ENCODE measurements around the gene MKLN1.

Gene MKLN1

DNA sequence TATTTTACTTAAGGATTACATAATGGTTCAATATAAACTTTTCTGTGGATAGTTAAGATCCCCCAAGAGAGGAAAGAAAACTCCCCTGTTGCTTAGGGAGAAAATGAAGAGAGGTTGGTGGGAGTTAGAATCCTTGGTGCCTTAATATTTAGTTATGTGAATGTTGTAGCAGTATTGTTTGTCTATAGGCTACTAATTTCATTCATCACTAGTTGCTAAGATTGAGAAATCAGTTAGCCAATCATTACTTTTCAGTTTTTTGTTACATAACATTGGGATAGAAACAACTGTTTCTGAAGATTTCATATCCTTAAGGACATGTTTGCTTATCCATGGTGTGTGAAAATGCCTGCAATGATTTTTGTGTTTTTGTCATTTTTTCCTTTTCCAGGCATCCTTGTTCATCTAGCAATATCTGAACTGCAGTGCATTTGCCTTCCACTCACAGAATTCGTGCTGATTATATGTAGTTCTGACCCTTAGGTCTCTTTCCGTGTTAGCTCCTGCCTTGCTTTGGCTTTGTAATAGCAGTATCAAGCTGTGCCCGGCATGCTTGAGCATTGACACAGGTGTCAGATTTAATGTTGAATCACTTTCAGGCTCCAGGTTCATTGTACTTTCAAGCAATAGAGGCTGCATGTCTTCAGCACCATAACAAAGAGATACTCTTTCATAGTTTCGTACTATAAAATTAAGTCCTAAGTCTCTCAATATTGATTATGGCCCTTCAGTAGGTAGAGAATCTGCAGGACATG is 143.8 kb downstream of the MKLN1 start:
- no peak for DNase-seq

DNA sequence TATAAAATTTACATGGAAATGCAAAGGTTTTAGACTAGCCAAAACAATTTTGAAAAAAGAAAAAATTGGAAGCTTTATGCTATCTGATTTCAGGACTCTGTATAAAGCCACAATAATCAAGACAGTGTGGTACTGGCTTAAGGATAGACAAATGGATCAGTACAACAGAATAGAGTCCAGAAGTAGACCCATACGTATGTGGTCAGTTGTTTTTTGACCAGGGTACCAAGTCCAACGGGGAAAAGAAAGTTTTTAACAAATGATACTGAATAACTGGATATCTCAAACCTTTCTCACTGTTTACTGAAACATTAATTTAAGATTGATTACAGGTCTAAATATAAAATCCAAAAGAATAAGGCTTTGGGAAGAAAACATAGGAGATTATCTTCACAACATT is 149.1 kb downstream of the MKLN1 start:
- no peak for DNase-seq

DNA sequence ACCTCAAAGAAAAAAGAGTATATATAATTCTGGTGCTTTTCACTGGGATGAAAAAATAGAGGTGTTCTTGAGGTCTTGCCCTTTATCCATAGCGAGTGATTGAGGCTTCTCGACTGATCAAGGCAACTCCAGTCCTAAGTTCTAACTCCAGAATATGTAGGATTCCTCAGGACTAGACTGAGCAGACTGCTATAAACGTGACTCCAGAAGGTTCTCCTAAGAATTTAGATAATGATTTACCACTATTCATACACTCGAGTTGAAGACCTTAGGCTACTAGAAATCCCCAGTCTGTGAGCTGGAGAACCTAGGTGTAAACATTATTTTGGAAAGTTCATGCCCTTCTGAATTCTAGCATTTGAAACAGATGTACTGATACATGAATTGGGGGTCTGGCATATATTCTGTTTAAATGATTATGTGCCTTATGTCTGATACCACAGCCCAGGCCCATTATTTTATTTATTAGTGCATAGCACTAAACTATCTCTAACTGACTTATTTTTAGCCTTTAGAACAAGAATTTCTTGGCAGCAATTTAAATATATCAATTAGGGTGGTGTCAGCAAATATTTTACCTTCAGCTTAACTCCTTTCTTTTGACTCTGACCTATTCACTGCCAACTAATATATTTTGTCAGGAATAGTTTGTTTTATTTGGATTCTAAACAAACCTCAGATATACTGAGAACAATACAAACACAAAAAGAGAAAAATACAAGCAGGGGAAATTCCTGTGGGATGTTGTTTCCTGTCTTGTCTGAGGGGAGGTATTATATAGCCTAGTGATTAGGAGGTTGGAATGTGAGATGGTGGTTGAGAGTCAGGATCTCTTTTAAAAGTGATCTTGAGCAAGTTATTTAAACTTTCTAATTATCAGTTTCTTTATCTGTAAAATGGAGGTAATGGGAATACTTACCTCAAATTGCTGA is 153.0 kb downstream of the MKLN1 start:
- DNase-seq, result peak; percentile 66

DNA sequence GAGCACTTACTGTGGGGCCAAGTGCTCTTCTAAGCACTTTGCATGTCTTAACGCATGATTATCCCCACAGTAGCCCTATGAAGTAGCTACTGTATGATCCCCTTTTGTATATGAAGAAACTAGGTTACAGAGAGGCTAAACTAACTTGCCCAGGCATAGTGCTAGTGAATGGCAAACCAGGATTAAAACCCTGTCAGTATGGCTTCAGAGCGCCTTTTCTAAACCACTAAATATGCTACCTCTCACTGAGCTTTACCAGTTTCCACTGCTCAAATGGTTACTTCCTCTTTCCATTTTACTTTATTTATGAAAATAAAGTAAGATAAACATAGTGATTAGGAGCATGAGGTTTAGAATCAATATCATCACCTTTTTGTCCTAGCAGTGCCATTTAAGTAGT is 155.1 kb downstream of the MKLN1 start:
- no peak for DNase-seq

DNA sequence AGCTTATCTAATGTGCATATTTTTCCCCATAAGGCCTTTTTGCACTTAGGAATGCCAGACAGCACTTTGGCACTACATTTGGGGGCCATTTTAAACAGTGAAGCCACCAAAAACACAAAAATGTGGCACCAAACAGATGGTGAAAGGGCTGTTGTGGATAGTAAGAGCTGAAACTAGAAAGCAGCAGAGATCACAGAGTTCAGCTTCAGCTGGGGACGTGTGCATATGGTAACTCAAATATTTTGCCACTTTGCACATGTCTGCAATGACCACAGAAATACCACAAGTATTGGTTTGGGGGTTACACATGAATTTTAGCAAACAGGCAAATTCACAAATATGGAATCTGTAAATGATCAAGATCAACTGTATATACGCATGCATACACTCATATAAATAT is 155.9 kb downstream of the MKLN1 start:
- DNase-seq, result no peak

DNA sequence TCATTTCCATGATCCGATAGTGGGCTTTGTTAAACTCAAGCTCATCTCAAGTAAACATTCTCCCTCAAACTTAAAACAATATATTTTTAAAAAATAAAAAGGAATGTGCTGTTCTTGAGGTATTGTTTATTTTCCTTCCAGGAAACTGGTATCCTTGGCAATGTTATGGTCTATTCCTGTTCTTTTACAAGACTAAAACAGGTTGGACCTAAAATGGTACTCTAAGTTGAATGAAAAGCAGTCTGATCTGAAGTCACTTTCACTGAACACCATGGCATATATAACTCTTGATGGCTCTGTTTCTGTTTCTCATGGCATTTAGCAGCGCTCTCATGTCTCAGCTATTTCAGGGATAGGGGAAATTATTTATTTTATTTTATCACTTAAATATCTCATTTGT is 158.7 kb downstream of the MKLN1 start:
- no peak for DNase-seq

DNA sequence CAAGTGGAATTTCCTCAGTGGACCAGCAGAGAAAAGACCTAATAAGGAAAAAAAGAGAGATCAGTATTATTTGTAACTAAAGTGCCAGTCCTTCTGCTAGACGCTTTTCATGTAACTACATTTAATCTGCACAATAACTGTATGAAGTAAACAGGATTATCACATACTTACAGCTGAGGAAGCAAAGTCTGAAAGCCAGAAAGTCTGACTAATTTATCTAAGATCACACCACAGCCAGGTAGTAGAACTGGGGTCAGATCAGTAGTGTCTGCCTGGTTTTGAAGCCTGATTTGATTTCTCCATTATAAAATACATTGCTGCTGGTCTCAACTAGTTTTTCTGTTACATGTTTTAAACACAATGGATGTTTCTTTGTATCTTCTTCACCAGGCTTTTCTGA is 159.5 kb downstream of the MKLN1 start:
- no peak for DNase-seq

DNA sequence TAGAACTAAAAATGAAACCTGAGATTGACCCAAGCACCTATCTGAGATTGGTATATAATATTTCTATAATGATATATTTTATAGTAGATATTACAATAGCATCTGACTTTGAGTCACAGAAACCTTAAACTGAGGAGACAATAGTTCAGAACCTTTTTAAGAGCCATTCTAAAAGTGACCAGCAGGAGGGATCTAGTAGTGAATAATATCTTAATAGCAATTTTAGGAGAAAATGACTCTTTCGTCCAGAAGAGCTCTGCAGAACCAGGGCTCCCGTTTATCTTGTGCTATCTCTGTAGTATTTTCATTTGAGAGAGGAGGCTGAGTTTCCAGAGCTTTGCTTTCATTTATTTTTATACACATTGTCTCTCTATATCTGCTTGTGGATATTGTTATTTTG is 160.7 kb downstream of the MKLN1 start:
- no peak for DNase-seq

DNA sequence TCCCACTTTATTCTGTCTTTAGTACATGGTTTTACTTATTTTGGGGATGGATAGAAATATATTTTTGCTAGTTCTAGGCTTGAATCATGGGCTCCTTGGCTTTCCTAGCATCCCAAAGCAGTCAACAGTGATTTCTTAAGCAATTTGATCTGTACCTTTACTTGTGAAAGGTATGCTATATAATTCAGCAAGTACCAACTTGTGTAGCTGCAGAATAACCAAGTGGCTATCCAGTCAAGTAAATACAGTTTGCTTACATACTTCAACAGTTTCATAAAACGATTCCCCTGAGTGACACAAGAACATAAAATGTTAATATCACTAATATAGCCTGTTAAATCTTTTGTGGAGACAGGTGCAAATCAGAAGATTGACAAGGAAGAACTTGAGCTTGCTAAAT is 161.5 kb downstream of the MKLN1 start:
- DNase-seq, result no peak

DNA sequence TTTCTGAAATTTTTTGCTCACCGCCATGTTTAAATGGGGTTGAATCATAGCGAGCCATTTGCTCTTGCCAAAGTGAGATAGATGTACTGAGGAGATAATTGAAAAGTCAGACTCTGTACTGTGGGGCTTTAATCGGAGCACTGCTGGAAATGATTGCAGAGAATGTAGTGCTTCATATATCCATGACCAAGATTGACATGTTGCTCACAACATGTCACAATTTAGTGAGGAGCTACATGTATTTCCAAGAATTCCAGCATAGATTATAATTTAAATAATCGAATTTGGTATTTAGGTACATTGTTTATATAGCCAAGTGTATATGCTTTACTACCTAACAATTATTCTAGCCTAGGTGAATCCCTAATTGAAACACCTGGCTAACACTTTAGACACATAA is 162.2 kb downstream of the MKLN1 start:
- no peak for DNase-seq

DNA sequence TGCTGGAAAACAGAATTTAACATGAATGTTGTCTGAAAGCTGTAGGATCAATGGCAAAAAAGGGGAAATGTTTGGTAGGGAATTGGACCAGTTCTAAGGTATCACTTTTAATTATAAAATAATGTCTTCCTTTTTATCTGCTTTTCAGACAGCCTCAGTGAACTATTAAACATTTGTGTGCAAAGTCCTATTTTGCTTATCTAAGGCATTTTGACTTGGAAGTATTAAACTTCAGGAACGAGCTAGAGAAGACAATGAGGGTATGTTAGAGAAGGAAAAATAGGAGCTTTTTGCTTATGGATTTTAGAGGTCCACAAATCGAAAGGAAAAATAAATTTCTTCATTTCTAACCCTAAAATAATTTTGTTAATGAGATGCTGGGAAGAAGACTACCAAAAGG is 165.4 kb downstream of the MKLN1 start:
- DNase-seq, result no peak

DNA sequence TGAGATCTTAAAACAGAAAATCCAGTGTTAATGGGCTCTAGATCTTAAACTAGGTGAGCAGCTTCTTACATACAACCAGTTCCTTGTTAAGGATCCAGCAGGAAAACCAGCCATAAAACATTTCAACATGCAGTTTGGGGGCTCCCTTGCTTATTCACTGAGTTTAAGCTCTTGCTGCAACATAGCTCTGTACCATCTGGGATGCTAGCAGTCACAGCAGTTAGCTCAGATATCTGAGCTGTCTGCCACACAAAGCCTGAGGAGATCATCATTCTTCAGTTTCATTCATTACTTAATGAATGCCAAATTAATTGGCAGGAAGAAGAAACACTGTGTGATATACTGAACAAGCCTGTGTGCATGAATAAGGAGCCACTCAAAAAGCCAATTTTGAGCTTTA is 165.9 kb downstream of the MKLN1 start:
- DNase-seq, result peak; percentile 40

DNA sequence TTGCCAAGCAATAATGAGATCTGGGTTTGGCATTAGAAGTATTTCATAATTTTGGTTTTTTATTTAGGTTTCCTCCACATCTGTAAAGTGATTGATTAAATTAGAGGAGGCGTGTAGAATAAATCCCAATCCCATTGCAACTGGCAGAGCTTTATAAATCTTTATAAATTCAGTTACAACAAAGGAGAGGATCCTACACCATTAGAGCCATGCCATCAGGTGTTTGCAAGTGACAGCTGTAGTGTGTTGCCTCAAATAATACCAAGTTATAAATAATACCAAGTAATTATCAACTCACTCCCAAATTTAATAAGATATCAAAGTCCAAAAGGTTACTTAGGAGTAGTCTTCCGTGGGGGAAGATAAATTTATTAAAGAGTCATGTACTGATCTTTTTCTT is 166.5 kb downstream of the MKLN1 start:
- DNase-seq, result no peak

DNA sequence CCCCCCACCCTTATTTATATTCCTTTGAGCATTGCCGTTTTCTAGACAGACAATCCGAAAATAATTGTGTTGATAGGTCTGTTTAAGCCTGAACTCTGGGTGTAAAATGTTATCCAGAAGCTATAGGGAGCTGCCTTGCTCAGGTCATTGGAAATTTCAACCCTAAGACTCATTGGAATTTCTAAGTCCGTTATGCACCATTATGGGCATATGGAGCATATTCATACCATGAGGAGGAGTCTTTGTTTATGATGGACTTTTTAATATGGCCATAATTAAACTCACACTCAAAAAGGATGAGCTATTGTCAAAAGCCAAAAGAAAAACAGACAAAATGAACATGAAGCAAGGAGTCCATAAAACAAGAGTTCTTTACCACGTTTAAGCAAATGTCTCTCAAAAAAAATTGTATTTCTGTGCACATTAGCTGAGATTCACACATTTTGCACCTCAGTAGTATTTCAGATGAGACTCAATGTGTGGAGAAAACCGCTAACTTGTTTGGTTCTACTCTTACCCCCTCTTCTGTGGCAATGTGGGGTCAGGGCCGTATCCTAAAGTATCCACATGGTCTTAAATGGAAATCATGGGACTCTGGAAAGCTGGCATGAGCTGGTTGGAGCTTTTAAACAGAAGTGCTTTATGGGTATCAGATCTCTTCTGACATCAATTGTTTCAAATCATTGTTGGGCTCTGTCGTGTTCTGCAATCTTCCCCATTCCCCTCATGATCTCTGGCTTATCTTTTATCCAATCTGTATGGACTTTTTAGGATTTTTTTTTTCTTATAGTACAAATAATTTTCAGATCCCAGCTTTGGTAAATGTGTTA is 168.2 kb downstream of the MKLN1 start:
- DNase-seq, result no peak

DNA sequence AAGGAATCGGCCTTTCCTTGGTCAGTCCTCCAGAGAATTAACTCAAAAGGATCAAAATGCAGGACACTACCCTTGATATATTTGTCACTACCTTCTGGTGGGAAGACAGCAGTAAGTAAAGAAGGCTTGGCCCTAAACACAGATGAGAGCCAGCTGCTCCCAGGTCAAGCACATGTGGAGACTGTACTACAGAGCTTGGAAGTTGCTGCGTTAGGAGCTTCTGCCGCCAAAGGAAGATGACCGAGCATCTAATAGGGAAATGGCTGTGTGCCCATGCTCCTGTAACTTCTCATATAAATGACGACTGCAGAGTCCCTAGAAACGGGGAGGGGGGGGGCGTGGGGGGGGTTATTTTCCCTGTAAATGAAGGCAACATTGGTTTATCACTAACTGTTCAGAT is 169.8 kb downstream of the MKLN1 start:
- no peak for DNase-seq

DNA sequence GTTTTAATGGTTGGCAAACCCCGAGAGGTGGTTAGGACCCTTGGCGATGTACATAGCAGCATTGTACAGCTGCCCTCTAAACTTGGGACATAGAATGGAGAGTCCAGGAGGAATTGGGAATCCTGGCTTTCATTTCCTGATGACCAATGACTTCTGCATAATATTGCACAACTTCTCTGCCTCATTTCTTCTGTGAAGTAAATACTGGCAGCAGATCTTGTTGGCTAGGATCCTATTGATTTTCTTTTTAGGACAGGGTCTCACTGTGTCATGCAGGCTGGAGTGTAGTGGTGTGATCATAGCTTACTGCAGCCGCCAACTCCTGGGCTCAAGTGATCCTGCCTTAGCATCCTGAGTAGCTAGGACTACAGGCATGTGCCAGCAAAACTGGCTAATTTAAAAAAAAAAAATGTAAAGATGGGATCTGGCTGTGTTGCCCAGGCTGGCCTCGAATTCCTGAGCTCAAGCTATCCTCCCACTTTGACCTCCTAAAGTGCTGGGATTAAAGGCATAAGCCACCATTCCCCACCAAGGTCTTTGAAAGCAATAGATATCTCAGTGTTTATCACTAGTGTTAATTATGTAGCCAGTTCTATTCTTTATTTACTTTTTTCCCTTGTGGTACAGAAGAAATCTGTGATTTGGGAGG is 170.7 kb downstream of the MKLN1 start:
- DNase-seq, result no peak

DNA sequence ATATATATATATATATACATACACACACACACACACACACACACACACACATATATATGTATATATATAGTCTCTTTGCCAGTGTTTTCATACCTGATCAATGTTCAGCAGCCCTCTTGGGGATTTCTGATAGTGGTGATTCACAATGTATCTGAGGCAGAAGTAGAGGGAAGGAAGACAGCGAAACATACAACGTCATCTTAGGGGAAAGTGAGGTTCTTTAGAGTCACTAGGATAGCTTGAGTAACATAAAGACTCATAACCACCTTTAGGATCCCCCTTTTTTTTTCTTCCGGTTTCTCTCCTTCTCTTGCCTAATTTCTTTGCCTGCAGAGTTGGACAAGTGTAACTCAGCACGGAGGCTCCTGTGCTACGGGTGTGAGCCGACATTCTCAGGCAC is 172.1 kb downstream of the MKLN1 start:
- DNase-seq, result no peak

DNA sequence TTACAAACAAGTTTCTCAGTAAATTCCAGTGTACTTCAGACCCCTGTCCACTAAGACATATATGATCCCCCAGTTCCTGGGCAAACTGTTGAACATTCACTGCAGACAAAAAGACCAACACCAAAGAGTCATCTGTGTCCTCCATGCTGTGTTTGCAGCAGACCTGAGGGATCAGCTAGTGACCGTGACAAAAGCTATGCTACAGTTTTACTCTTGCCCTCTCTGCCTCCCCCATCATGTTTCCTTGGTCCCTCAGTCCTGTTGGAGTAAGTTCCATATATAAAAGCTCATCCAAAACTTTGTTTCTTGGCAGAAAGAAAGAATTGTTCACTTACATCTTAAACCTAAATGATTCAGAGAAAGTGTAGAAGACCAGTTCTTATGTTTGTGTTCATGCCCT is 172.7 kb downstream of the MKLN1 start:
- no peak for DNase-seq

DNA sequence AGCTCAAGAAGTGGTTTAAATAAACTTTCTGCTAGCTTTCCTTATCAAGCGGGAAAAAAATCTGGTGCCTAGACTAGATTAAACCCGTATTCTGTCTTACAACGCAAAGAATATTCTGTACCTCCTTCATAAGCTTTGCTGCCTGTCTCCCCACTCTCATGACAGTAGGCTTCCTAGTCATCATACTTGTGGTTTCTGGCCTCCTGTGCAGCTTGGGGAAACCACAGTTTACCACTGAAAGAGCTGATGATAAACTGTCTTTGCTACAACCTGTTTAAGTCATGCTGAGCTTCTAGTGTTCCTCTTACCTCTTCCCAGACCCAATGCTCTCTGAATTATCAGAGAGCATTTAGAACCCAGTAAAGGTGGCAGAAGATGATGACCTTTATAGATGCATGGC is 173.7 kb downstream of the MKLN1 start:
- DNase-seq, result peak; percentile 71

DNA sequence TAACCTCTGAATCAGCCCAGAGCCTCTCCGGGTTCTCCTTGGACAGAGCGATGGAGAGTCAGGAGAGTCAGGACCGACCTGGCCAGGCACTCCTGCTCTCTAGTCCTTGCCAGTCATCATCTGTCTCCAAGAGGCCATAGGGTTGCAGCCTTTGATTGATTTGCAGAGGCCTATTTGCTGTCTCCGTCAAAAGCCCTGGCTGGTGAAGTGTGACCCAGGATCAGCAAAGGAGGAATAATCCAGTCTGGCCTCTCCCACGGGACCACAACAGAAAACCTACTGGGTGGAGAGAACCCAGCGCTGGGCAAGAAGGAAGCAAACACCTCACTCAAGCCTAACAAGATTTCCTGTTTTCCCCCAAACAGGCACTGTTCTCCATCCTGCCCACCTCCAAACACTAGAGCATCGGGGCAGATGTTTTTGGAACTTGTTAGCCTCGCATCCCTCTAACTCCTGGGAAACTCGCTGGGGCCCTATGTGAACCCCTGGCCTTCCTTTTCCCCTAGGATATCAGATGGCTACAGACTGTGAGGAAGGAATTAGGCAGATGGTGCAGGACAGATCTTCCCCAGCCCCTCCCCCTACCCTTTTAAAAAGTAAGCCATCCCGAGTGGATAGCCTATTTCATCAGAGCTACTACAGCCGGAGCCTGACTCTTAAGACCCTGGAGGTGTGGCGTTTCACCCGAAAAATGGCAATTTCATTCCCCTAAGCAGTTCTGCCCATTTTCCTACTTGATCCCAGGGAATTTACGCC is 174.4 kb downstream of the MKLN1 start:
- DNase-seq, result no peak

DNA sequence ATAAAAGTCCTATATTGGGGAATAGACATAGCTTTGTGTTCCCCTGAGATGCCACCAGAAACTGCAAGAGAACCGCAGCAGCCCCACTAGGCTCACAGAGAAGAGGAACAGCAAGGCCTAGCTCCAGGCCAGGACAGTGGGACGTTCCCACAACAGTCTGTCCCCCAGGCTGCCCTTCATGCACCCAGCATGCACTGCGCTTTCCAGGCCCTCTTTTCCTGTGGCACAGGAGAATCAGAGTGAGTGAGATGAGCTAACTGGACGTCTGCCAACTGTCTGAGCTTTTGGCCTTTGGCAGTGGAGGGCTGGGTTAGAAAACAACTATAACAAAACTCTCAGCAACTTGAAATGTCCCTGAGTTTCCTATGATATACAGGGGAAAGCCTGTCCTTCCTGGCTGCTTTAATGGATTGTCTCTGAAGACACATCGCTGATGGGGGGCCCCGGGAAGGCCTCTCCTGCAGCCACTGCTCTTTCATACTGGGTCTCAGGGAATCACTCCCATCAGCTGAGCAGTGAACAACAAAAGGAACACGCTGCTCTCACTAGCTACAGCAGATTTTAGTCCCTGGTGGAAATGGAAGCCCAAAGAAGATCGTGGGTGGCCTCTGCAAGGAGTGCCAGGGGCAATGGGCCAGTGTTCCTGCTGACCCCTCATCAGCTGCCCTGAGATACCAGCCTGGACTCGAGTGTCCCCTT is 175.3 kb downstream of the MKLN1 start:
- DNase-seq, result peak; percentile 47

Data from fibroblast of skin of right quadriceps (primary cell).